SK-N-SH (cell line): ENCODE measurements around the gene MAP2K5.

Experiments used
- CTCF ChIP-seq: fragments of 200-600 bp; sonication (generic); IDR thresholded peaks from 2 replicates; pipeline ENCODE4 v1.6.1; 2017; ENCODE audit warnings: antibody characterized with exemption, mild to moderate bottlenecking, moderate library complexity
- EZH2phosphoT487 ChIP-seq: fragments of 200-600 bp; sonication (generic); IDR thresholded peaks from 2 replicates; pipeline ENCODE4 v1.6.1; 2017; ENCODE audit warnings: low read depth, mixed run types, mild to moderate bottlenecking, antibody characterized with exemption, moderate library complexity, borderline replicate concordance
- FOXM1 ChIP-seq: IDR thresholded peaks from 2 replicates; pipeline ENCODE4 v1.4.0; 2012; ENCODE audit warnings: low read depth, mild to moderate bottlenecking
- GABPA ChIP-seq: IDR thresholded peaks from 2 replicates; pipeline ENCODE4 v1.4.0; 2012; ENCODE audit warnings: low read depth, mild to moderate bottlenecking
- GATA2 ChIP-seq: sonication (generic); formaldehyde crosslinking; IDR thresholded peaks from 2 replicates; pipeline ENCODE4 v1.5.0; 2020; ENCODE audit warnings: mild to moderate bottlenecking, missing genetic modification reagents
- MAX ChIP-seq: IDR thresholded peaks from 2 replicates; pipeline ENCODE4 v1.4.0; 2012; ENCODE audit warnings: low read depth
- MXI1 ChIP-seq: IDR thresholded peaks from 2 replicates; pipeline ENCODE4 v1.6.1; 2012; ENCODE audit warnings: mild to moderate bottlenecking, low read depth, low read length, improper control_type of control experiment
- PBX3 ChIP-seq: IDR thresholded peaks from 2 replicates; pipeline ENCODE4; 2012
- POLR2AphosphoS5 ChIP-seq: IDR thresholded peaks from 2 replicates; pipeline ENCODE4 v1.6.1; 2012; ENCODE audit warnings: low read depth, low read length
- SMC3 ChIP-seq: IDR thresholded peaks from 2 replicates; pipeline ENCODE4 v1.6.1; 2012; ENCODE audit warnings: low read depth, low read length, improper control_type of control experiment
- TAF1 ChIP-seq: IDR thresholded peaks from 2 replicates; pipeline ENCODE4 v1.6.1; 2012; ENCODE audit warnings: low read depth, mild to moderate bottlenecking, low read length, moderate library complexity, borderline replicate concordance
- TEAD4 ChIP-seq: IDR thresholded peaks from 2 replicates; pipeline ENCODE4 v1.4.0; 2012; ENCODE audit warnings: mild to moderate bottlenecking, borderline replicate concordance; ENCODE audit not compliant: insufficient read depth
- USF1 ChIP-seq: IDR thresholded peaks from 2 replicates; pipeline ENCODE4 v1.4.0; 2012; ENCODE audit warnings: low read depth, borderline replicate concordance

GRCh38 chr15:67741308-67741707, 198.8 kb downstream of the MAP2K5 start:
- TF ChIP-seq MAX (no peak), CTCF (no peak), MXI1 (no peak), GATA2 (CRISPR knock-in tag) (no peak), SMC3 (no peak), FOXM1 (no peak), PBX3 (no peak), GABPA (no peak), TEAD4 (no peak), POLR2AphosphoS5 (no peak), TAF1 (no peak), EZH2phosphoT487 (no peak), USF1 (no peak)
